Endodermal cell (in vitro differentiated cells): ENCODE measurements around the gene GLS2. TPM values are rescaled to one million over a fixed set of nuclear protein-coding genes. Genes with fewer than 3 reads are reported as not detected.
A peak's percentile ranks its signal among the peaks of the same experiment; 100 is the strongest.

ENCODE experiments used
- DNase-seq: peaks from one replicate; pipeline ENCODE4 v3.0.0-alpha.2; 2017
- H3K27ac ChIP-seq: 2 replicates; pipeline ENCODE4 v1.5.1; 2013; ENCODE audit warnings: mild to moderate bottlenecking, low read depth, low read length, moderate library complexity
- H3K27me3 ChIP-seq: 2 replicates; pipeline ENCODE4 v1.6.1; 2013; ENCODE audit warnings: mild to moderate bottlenecking, low read length, moderate library complexity; ENCODE audit not compliant: insufficient read depth, control insufficient read depth, poor library complexity, severe bottlenecking
- H3K36me3 ChIP-seq: 2 replicates; pipeline ENCODE4 v1.7.0; 2013; ENCODE audit warnings: mild to moderate bottlenecking, low read length, moderate library complexity; ENCODE audit not compliant: control insufficient read depth, insufficient read depth
- H3K4me1 ChIP-seq: one replicate; pipeline ENCODE4 v1.7.0; 2013; ENCODE audit warnings: low read length; ENCODE audit not compliant: control insufficient read depth, insufficient read depth
- H3K4me3 ChIP-seq: 2 replicates; pipeline ENCODE4 v1.5.1; 2013; ENCODE audit warnings: mild to moderate bottlenecking, low read length, moderate library complexity
- H3K9ac ChIP-seq: 2 replicates; pipeline ENCODE4 v1.6.1; 2013; ENCODE audit warnings: mild to moderate bottlenecking, low read length, moderate library complexity; ENCODE audit not compliant: poor library complexity, severe bottlenecking; ENCODE audit errors: extremely low read depth
- H3K9me3 ChIP-seq: 2 replicates; pipeline ENCODE4 v1.6.1; 2013; ENCODE audit warnings: mild to moderate bottlenecking, low read length, moderate library complexity; ENCODE audit not compliant: control insufficient read depth
- H3K27ac Mint-ChIP-seq: 2 replicates; pipeline ENCODE4 v1.8.0; 2020; ENCODE audit warnings: mixed read lengths
- H3K27me3 Mint-ChIP-seq: 2 replicates; pipeline ENCODE4 v1.8.0; 2021; ENCODE audit warnings: mild to moderate bottlenecking, mixed read lengths; ENCODE audit not compliant: insufficient read depth
- H3K36me3 Mint-ChIP-seq: 2 replicates; pipeline ENCODE4 v1.8.0; 2020; ENCODE audit warnings: low read depth, mixed read lengths
- H3K4me1 Mint-ChIP-seq: 2 replicates; pipeline ENCODE4 v1.8.0; 2020; ENCODE audit warnings: mixed read lengths
- H3K4me3 Mint-ChIP-seq: 2 replicates; pipeline ENCODE4 v1.8.0; 2020; ENCODE audit warnings: mild to moderate bottlenecking, moderate library complexity, mixed read lengths
- H3K9me3 Mint-ChIP-seq: 2 replicates; pipeline ENCODE4 v1.8.0; 2020; ENCODE audit warnings: mild to moderate bottlenecking, mixed read lengths
- CTCF ChIP-seq: fragments of 200-600 bp; sonication (generic); conservative IDR thresholded peaks from 2 replicates; pipeline ENCODE4 v1.5.0; 2021; ENCODE audit warnings: antibody characterized with exemption, mild to moderate bottlenecking
- WGBS, 2 experiments: methylation state at CpG; one replicate each; pipeline versions ENCODE4 v1.1.5 to v1.1.7; 2013; ENCODE audit warnings: missing lambda C conversion rate in 2 of 2, mixed read lengths in 1 of 2; ENCODE audit not compliant: insufficient coverage in 1 of 2, insufficient read length in 1 of 2; 5-methylcytosine and 5-hydroxymethylcytosine counted together
- long read RNA-seq, 4 experiments: library from polyadenylated mRNA in 2 of 4; library from RNA in 1 of 4; library from capped mRNA in 1 of 4; stranded (forward) in 3 of 4; unstranded in 1 of 4; transcript quantifications; one replicate each; pipeline ENCODE4 v2.0.0, GENCODE V29; 2020 to 2021; ENCODE audit warnings: inconsistent platforms in 1 of 4
- polyA plus RNA-seq, 2 experiments: library from polyadenylated mRNA; stranded (reverse); fragments of 50-300 nt; gene quantifications; one replicate each; pipeline ENCODE4 v1.2.3, GENCODE V29; 2013
- total RNA-seq, 2 donors: library from RNA; stranded (reverse); fragmentation: NEBNext Ultra II Directional in 1 of 2; extraction: Animal tissue kit (Norgen Biotek cat#: 25700) in 1 of 2; gene quantifications; 2 replicates in 1 of 2; 3 replicates in 1 of 2; pipeline ENCODE4 v1.2.1, GENCODE V29; 2021

GLS2 gene
- 1 to 10 TPM; 1.5 to 2.7 TPM for total RNA-seq
- polyA plus RNA-seq (2013, experiment 1 of 2) = 1.2 TPM
- 0.95 TPM for polyA plus RNA-seq (2013, experiment 2 of 2)
- long read RNA-seq, experiment 1 = 0 reads
- long read RNA-seq, experiment 2, partial matches to known transcripts = 0 of 4 reads
- long read RNA-seq, experiment 2, other reads (novel, unspliced or antisense) = 0 of 4 reads
- long read RNA-seq, experiment 3, transcript GLS2-201 (18 exons, 2,623 nt) = major isoform, 6 of 14 reads
- long read RNA-seq, experiment 3, partial matches to known transcripts = 0 of 14 reads
- long read RNA-seq, experiment 3, other reads (novel, unspliced or antisense) = 8 of 14 reads
- long read RNA-seq, experiment 4 = 0 reads

DNA sequence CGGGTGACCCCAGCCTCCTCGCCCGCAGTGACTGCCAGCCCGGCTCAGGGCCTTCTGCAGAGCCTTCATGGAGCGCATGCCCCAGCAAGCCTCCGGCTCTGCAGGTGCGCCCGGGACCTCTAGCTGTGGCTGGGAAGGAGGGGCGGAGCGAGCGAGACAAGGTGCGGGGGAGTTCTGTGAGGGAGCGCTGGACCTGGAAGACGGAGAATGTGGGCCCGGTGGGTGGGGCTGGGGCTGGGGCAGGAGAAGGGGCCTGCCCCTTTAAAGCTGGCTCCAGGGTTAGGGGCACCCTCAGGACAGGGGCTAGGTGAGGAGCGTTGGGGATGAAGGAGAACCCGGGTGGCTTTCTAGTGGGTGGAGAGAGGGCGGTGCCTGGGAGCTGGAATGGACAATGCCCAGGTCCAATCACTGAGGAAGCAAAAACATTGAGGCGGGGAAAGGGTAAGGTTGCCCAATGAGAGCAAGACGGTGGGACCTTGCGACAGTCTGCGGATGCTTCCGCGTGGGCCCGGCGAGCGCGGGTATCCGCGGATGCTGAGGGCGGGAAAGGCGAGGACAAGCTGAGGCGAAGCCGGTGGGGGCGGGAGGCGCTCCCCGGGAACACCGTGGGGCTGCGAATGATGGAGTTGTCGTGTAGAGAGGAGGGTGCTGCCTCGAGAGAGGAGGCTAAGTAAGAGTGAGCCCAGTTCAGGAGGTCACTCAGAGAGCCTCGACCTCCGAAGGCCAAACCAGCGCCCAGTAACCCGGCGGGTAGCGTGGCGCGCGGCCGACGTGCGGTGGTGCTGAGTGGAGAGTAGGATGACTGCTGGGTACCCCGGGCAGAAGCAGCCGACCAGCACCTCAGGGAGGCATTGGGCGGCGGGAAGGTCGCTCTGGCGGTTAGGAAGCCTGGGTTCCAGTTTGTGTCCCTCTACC is at the start of gene GLS2:
Gene GLS2 (minus strand): TSS at position 121 of the 915 bp plus-strand sequence. CDS start 43 bp downstream, at position 78.
- H3K27ac Mint-ChIP-seq = peak within 1 kb of the TSS; percentile 6
- peak within 1 kb of the TSS; percentile 78 for H3K4me3 ChIP-seq
- peak within 1 kb of the TSS; percentile 65 for H3K4me3 Mint-ChIP-seq
- WGBS, 2 experiments = 26 to 38% methylated on average over 34 to 59 of the region's 59 CpGs
- H3K27ac ChIP-seq = no peak within 1 kb of the TSS
- H3K36me3 Mint-ChIP-seq = no peaks in the 10 kb centered on the region
- H3K36me3 ChIP-seq = no peaks in the 10 kb centered on the region
- DNase-seq = peak; percentile 96
- peaks cover 66% of the 10 kb centered on the region for H3K27me3 ChIP-seq
- H3K4me1 ChIP-seq = no peaks in the 10 kb centered on the region
- H3K9me3 Mint-ChIP-seq = peaks cover 15% of the 10 kb centered on the region
- H3K9me3 ChIP-seq = peaks cover 10% of the 10 kb centered on the region
- H3K27me3 Mint-ChIP-seq = peaks cover 70% of the 10 kb centered on the region
- no peak for TF ChIP-seq CTCF
- H3K4me1 Mint-ChIP-seq = no peaks in the 10 kb centered on the region
- no peak within 1 kb of the TSS for H3K9ac ChIP-seq

- Histone ChIP-seq H3K4me3 (no peak overlapping the region), H3K36me3 (no peaks in the 10 kb centered on the region), H3K27me3 (no peaks in the 10 kb centered on the region), H3K27ac (no peak overlapping the region), H3K9me3 (no peaks in the 10 kb centered on the region), H3K4me1 (no peaks in the 10 kb centered on the region), H3K9ac (no peak overlapping the region)
- Mint-ChIP-seq H3K9me3 (no peaks in the 10 kb centered on the region), H3K4me3 (no peak overlapping the region), H3K4me1 (no peaks in the 10 kb centered on the region), H3K27ac (no peak overlapping the region), H3K27me3 (no peaks in the 10 kb centered on the region), H3K36me3 (peaks cover 7% of the 10 kb centered on the region)
- TF ChIP-seq CTCF = no peak
- DNase-seq = no peak
Observed at GRCh38 chr12:56537546-56537945, 49.6 kb upstream of the GLS2 start.

DNA sequence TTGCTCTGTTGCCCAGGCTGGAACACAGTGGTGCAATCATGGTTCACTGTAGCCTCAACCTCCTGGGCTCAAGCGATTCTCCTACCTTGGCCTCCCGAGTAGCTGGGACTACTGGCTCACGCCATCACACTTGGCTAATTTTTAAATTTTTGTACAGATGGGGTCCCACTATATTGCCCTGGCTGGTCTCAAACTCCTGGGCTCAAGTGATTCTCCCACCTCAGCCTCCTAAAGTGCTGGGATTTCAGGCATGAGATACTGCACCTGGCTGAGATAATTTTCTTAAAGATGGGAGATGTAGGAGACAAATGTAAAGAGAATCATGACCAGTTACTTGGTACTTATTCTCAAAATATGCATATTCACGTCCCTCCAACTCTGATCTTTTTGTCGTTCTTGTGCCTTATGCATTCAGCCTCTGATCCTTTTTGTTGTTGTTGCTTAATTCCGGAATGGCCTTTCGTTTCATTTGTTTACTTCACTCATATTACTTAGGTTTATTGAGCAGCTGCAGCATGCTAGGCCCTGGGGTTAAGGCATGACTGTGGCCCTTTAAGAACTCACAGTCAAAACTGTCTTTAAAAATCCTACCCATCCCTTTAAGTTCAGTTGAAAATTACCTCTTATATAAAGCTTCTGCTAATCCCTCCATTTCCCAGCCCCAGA is 42.6 kb upstream of the GLS2 start:
- Histone ChIP-seq H3K9me3 (no peaks in the 10 kb centered on the region), H3K36me3 (no peaks in the 10 kb centered on the region), H3K4me3 (no peak overlapping the region), H3K27me3 (no peaks in the 10 kb centered on the region), H3K4me1 (no peaks in the 10 kb centered on the region), H3K9ac (no peak overlapping the region), H3K27ac (no peak overlapping the region)
- 90 to 92% methylated on average over 7 of the region's 7 CpGs for WGBS, 2 experiments
- Mint-ChIP-seq H3K4me3 (no peak overlapping the region), H3K4me1 (peaks cover 22% of the 10 kb centered on the region), H3K9me3 (no peaks in the 10 kb centered on the region), H3K27ac (peak overlapping the region; percentile 63), H3K36me3 (peaks cover under 1% of the 10 kb centered on the region), H3K27me3 (no peaks in the 10 kb centered on the region)
- no peak for DNase-seq
- TF ChIP-seq CTCF = no peak
